ENCODE measurements around the gene AGPAT3.
"Not testable (repeated sequence)": the region's sequence is repeated elsewhere in the genome, so short reads cannot be mapped to it uniquely, and the experiment has no call there.

The AGPAT3 gene, protein sequence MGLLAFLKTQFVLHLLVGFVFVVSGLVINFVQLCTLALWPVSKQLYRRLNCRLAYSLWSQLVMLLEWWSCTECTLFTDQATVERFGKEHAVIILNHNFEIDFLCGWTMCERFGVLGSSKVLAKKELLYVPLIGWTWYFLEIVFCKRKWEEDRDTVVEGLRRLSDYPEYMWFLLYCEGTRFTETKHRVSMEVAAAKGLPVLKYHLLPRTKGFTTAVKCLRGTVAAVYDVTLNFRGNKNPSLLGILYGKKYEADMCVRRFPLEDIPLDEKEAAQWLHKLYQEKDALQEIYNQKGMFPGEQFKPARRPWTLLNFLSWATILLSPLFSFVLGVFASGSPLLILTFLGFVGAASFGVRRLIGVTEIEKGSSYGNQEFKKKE

DNA sequence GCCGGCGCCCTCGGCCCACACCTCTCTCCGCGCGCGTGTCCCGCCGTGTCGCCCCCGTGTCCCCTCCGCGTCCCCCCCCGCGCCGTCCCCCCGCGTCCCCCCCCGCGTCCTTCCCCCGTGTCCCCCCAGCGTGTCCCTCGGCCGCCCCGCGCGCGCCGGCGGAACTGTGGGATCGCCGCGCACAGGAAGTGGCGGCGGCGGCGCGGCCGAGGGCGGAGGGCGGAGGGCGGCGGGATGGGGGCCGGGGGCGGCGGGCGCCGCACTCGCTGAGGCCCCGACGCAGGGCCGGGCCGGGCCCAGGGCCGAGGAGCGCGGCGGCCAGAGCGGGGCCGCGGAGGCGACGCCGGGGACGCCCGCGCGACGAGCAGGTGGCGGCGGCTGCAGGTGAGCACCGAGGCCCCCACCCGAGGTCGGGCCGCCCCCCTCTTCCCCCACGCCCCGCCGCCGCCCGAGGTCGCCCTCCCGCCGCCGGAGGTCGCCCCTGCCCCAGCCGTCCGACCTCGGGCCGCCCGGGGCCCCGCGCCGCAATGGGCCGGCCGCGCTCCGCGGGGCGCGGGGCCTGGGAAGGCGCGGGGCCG lies at the start of gene AGPAT3:
Gene AGPAT3 (plus strand): TSS at position 262 of the 578 bp plus-strand sequence. CDS start 94,459 bp downstream, outside the sequence.
- DNase-seq, result peak; percentile 18

GRCh38 chr21:43815991-43816390 lies 49.0 kb upstream of the AGPAT3 start:
- no peak for DNase-seq

GRCh38 chr21:43816611-43817071 lies 48.4 kb upstream of the AGPAT3 start:
- DNase-seq, result no peak

DNA sequence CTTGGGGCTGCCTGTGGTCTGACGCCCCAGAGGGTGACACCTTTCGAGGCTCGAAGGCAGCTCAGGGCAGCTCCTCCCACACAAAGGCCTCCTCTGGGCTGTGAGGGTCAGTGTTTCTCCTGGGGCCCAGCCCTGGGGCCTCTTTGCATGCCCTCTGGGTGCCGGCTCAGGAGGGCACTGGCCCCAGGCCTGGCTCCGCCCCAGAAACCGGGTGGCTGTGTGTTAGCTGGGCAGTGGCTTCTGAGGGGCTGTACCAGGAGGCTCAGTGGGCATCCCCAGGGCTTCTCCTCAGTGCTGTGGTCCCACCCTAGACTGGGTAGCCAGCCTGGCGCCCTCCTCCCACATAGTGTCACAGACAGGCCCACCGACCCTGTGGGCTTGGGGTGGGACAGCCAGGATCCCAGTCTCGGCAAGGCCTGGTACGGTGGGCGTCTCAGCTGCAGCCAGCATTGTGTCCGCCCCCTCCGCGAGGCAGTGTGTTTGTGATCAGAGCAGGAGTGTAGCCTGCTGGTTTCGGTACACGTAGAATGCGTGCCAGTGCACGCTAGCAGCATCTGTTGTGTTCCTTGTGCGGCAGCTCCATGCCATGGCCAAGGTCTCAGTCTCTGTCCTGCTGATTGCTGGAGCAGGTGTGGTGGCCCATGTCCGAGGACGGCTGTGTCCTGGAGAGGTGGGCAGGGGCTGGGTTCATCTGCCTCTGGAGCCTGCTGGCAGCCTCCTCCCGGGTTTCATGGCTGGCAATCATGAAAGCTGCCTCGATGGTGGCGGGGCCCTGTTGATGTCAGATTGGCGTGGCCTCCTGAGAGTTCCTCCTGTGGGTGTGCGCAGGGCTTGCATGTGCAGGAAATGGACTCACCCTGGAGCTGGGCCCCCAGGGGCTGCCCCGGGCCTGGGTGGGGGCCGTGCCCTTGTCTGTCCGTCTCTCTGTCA lies 47.6 kb upstream of the AGPAT3 start:
- no peak for DNase-seq

DNA sequence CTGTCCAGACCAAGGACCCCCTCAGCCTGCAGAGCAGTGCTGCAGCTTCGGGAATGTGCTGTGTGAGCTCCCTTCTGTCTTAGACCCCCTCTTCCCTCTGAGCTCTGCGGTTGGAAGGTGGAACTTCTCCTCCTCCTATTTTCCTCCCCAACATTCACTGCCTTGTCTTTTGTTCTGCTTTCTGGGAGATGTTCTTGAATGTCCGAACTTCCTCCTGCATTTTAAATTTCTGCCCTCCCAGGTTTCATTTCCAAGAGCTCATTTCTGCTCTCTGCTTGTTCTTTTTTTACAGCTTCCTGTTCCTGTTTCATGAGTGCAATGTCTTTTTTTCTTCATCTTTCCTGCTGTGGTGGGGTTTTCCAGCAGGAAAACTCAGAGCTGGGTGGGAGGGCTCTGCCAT lies 46.3 kb upstream of the AGPAT3 start:
- no peak for DNase-seq

DNA sequence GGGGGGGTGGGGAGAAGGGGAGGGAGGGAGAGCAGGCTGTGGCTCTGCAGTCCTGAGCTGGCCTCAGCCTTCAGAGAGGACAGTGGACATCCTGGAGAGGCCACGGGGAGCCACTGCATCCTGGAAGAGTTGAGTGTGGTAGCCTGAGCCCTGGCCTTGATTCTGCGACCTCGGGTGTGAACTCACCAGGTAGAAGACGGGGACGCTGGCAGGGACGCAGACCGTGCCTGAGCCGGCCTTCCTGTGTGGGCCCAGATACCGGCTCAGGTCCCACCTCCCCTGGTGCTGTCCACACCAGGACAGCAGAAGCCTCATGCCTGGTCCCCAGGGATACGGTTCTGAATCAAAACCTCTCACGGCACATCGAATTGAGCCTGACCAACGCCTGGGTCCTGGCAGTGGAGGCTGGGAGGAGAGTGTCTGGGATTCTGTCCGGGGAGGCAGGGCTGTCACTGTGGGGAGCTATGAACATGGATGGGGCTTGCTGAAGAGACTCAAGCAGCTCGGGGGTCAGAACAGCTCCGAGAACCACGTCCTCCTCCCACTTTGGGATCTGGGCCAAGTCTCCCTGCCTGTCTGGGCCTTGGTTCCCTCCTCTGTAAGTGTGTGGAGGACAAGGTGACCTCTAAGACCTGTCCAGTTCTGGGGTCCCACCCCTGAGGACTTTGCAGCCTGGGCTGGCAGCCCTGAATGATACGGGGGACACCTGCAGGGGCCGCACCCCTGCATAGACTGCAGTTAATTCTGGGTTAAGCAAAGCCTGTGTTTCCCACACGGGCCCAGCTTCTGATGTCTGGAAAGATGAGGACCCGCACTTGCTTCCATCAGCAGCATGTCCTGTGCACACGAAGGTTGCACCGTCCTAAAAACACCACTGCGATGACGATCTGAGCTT lies 45.3 kb upstream of the AGPAT3 start:
- no peak for DNase-seq

DNA sequence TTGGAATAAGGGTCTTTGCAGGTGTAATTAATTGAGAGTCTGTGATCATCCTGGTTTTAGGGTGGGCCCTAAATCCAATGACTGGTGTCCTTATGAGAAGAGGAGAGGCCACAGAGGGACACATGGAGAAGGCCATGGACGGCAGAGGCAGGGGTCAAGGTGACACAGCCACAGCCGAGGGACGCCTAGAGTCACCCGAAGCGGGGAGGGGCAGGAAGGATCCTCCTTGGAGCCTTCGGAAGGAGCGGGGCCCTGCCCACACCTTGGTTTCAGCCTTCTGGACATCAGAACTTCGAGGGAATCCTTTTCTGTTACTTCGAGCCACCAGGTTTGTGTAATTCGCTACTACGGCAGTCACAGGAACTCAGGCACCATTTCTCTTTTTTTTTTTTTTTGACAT lies 44.6 kb upstream of the AGPAT3 start:
- no peak for DNase-seq

GRCh38 chr21:43822166-43822565 lies 42.9 kb upstream of the AGPAT3 start:
- not testable (repeated sequence) for DNase-seq

- DNase-seq, result not testable (repeated sequence)
Observed at GRCh38 chr21:43822741-43823140, 42.3 kb upstream of the AGPAT3 start.

- no peak for DNase-seq
Observed at GRCh38 chr21:43824333-43825241, 40.4 kb upstream of the AGPAT3 start.

GRCh38 chr21:43825242-43825935 lies 39.6 kb upstream of the AGPAT3 start:
- DNase-seq, result no peak

DNA sequence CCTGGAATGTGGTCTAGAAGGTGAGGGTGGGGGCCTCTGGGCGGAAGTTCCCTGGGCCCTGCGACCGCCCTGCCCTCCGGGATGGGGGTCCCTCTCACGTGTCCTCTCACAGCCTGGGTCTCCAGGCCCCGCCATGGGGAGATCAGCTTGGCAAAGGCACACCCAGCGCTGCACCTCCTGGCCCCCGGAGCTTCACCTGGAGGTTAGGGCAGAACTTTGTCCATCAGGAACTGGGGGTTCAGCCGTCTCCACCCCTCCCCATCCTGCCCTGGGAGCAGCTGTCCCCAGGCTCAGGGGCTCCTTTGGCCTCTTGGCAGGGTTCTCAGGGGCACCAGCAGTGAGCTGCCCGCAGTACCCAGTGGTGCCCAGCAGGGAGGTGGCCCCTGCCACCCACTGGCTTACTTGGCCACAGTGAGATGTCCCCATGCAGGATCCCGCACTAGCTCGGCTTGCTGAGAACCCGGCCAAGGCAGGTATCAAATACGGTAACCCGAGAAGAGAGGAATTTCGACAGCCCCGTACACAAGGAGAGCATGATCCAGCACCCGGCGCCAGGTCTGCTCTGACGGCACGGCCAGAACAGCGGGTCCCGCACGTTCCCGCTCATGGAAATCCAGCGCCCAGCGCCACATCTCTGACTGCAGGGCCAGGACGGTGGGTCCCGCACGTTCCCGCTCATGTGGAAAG lies 38.9 kb upstream of the AGPAT3 start:
- no peak for DNase-seq

GRCh38 chr21:43826623-43826974 lies 38.4 kb upstream of the AGPAT3 start:
- DNase-seq, result no peak

DNA sequence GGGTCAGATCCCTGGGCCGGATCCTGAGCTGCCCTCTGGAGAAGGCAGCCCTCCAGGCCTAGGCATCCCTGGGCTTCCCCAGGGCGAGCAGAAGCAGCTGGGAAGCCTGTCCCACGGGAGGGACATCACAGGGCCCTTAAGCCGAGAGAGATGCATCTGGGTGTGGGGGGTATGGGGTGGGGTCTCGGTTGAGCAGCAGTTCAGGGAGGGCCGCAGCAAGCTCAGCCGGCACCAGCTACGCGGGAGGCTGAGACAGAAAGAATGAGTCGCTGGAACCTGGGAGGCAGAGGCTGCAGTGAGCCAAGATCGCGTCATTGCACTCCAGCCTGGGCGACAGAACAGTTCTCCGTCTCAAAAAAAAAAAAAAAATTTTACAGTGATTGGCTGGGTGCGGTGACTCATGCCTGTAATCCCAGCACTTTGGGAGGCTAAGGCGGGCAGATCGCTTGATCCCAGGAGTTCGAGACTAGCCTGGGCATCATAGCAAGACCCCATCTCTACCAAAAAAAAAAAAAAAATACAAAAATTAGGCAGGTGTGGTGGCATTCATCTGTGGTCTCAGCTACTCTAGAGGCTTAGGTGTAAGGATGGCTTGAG lies 37.9 kb upstream of the AGPAT3 start:
- DNase-seq, result no peak

DNA sequence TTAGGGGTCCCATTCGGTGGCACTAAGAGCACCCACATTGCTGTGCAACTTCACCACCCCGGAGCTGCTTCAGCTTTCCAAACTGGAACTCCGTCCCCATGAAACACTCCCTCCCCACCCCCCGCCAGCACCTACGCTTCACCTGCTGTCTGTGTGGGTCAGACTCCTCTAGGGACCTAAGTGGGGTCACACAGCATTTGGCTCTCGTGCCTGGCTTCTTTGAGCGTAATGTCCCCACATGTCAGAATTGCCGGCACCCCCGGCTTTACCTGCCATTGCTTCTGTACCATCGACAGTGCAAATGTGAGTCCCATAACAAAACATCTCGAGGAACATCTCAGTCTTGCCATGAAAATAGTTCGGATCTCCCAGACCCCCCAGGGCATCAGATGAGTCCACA lies 35.9 kb upstream of the AGPAT3 start:
- no peak for DNase-seq

DNA sequence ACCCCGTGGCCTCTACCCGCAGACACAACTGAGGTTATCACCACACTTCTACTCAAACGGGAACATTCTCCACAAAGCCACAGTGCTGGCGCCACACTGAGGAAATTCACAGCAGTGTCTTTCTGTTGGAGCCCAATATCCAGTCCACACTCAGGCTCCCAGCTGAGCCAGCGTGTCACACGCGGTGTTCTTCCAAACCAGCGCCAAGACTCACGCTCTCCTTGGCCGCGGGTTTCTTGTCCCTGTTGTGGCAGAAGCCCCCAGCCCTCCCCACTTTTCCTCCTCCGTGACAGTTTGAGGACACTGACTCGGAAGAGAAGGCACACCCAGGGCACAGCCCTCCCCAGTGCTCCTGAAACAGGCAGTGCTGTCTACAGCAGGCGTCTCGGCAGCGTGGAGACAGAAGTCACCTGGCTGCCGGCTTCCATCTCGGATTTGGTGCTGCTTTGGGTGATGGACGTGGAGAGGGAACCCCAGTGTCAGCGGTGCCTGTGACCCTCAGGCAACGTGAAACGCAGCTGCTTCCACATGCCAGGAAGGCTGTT lies 35.4 kb upstream of the AGPAT3 start:
- no peak for DNase-seq

DNA sequence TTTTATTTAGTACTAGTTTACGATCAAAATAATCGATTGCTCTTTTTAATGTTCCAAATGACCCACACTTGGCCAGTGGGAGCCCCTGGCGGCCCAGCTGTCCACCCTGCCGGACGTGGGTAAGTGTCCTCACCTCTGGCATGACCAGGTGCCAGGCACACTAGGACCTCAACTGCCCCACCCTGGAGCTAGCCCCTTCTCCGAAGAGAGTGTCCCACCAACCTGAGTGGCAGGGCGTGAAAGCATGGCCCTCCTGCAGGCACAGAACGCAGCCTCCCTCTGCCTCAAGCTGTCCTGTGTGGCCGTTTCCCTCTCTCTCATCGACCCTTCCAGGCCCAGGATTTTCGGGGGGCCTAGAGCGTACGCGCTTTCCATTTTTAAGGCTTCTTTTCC lies 32.9 kb upstream of the AGPAT3 start:
- DNase-seq, result no peak

DNA sequence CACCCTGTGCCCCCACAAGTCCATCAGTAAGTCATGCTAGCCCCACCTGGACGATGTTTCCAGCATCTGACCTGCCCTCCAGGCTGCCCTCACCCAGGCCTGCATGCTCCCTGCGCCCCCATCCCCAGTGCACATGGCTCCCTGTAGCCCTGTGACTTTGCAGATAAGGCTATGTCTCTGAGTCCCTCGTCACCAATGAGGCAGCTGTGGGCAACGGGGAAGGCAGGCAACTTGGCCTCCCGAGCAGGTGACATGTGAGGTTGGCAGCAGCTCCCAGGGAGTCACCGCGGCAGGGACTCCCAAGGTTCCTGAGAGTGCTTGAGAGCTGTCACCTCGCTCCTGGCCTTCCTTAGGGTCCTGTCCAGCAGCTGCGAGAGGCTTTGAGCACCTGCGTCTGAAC lies 32.4 kb upstream of the AGPAT3 start:
- no peak for DNase-seq

GRCh38 chr21:43834146-43834905 lies 30.7 kb upstream of the AGPAT3 start:
- DNase-seq, result no peak
